H1 (cell line): ENCODE results near the gene LEUTX. TPM values are rescaled to one million over a fixed set of nuclear protein-coding genes. Genes with fewer than 3 reads are reported as not detected.

Experiments used
- CTCF ChIA-PET: fragments of 300-600 bp; sonication (Branson Sonifier 250); formaldehyde crosslinking; loops from one replicate; lab custom pipeline; 2021; ENCODE audit not compliant: partially characterized antibody; lab: Charles Lee
- POLR2A ChIA-PET: fragments of 300-600 bp; sonication (Branson Sonifier 250); formaldehyde crosslinking; loops from one replicate; lab custom pipeline; 2021; ENCODE audit warnings: inconsistent platforms; ENCODE audit not compliant: partially characterized antibody; lab: Charles Lee
- DNase-seq, 2 experiments: peaks; one replicate each; pipeline versions ENCODE4 v3.0.0 to v3.0.0-alpha.2; 2010 to 2022; ENCODE audit warnings: low spot score in 2 of 2, low read depth in 1 of 2, mixed read lengths in 1 of 2
- FAIRE-seq: peaks from 2 replicates; lab custom pipeline; 2011; peaks lifted over from hg19 to GRCh38; lab: Jason Lieb, UNC
- H2AFZ ChIP-seq: 2 replicates; pipeline ENCODE4 v1.8.1; 2012; ENCODE audit warnings: low read length, inconsistent platforms
- H2AK5ac ChIP-seq: 2 replicates; pipeline ENCODE4 v1.6.1; 2013; ENCODE audit warnings: low read depth, low read length
- H2BK120ac ChIP-seq: replicated peaks from 2 replicates; pipeline ENCODE3; 2013; ENCODE audit warnings: low read depth, low read length, inconsistent platforms
- H2BK12ac ChIP-seq: 2 replicates; pipeline ENCODE4 v1.6.1; 2013; ENCODE audit warnings: low read depth, low read length
- H2BK15ac ChIP-seq: 2 replicates; pipeline ENCODE4 v1.6.1; 2013; ENCODE audit warnings: low read length
- H2BK20ac ChIP-seq: 2 replicates; pipeline ENCODE4 v1.6.1; 2013; ENCODE audit warnings: low read length
- H2BK5ac ChIP-seq: 2 replicates; pipeline ENCODE4 v1.6.1; 2013; ENCODE audit warnings: low read depth, low read length
- H3K14ac ChIP-seq: 2 replicates; pipeline ENCODE4 v1.6.1; 2013; ENCODE audit warnings: inconsistent platforms; ENCODE audit not compliant: insufficient read length
- H3K18ac ChIP-seq: 2 replicates; pipeline ENCODE4 v1.6.1; 2013; ENCODE audit warnings: low read length; ENCODE audit errors: extremely low read depth
- H3K23ac ChIP-seq: 2 replicates; pipeline ENCODE4 v1.6.1; 2013; ENCODE audit warnings: inconsistent platforms; ENCODE audit not compliant: insufficient read length
- H3K23me2 ChIP-seq: 2 replicates; pipeline ENCODE4 v1.6.1; 2013; ENCODE audit warnings: low read depth, low read length
- H3K27ac ChIP-seq: 2 replicates; pipeline ENCODE4 v1.6.1; 2011; ENCODE audit warnings: low read depth, low read length, inconsistent platforms
- H3K27me3 ChIP-seq, 4 experiments: replicated peaks in 1 of 4; 1 replicate in 1 of 4; 2 replicates in 3 of 4; pipeline versions ENCODE4 v1.6.1 to v1.8.1; 2011 to 2013; ENCODE audit warnings: low read length in 3 of 4, mild to moderate bottlenecking in 3 of 4, inconsistent platforms in 2 of 4, mixed read lengths in 2 of 4, moderate library complexity in 1 of 4; ENCODE audit not compliant: control insufficient read depth in 3 of 4, insufficient read depth in 3 of 4; ENCODE audit errors: extremely low read depth in 1 of 4
- H3K36me3 ChIP-seq, 4 experiments: 2 replicates each; pipeline versions ENCODE4 v1.6.1 to v1.8.1; 2011 to 2013; ENCODE audit warnings: mild to moderate bottlenecking in 4 of 4, low read length in 3 of 4, moderate library complexity in 2 of 4, control low read depth in 1 of 4, inconsistent platforms in 1 of 4; ENCODE audit not compliant: insufficient read depth in 4 of 4, control insufficient read depth in 2 of 4
- H3K4ac ChIP-seq: replicated peaks from 2 replicates; pipeline ENCODE3; 2013; ENCODE audit warnings: low read length, low read depth, mixed read lengths, inconsistent platforms; ENCODE audit not compliant: insufficient read length
- H3K4me1 ChIP-seq, 4 experiments: replicated peaks in 1 of 4; 1 replicate in 1 of 4; 2 replicates in 3 of 4; pipeline versions ENCODE4 v1.6.1 to v1.8.1; 2011 to 2013; ENCODE audit warnings: low read length in 3 of 4, inconsistent platforms in 2 of 4, mixed read lengths in 1 of 4; ENCODE audit not compliant: insufficient read depth in 4 of 4, control insufficient read depth in 3 of 4
- H3K4me2 ChIP-seq, 2 experiments: 2 replicates each; pipeline versions ENCODE4 v1.6.1 to v1.8.1; 2011 to 2013; ENCODE audit warnings: low read depth in 2 of 2, low read length in 2 of 2, control low read depth in 1 of 2, inconsistent platforms in 1 of 2, mild to moderate bottlenecking in 1 of 2; ENCODE audit not compliant: insufficient read depth in 1 of 2
- H3K4me3 ChIP-seq, 4 experiments: fragments of 200-600, 300-600 bp in 1 of 4; sonication (generic), shearing (Covaris generic), sonication (Bioruptor Twin) in 1 of 4; 2 replicates each; pipeline versions ENCODE4 v1.5.1 to v1.8.1; 2011 to 2016; ENCODE audit warnings: low read length in 4 of 4, low read depth in 3 of 4, control low read depth in 2 of 4, inconsistent platforms in 2 of 4, mild to moderate bottlenecking in 2 of 4, mixed read lengths in 1 of 4, moderate library complexity in 1 of 4; ENCODE audit not compliant: insufficient read depth in 2 of 4; ENCODE audit errors: extremely low read depth in 1 of 4
- H3K56ac ChIP-seq: replicated peaks from 2 replicates; pipeline ENCODE3; 2013; ENCODE audit warnings: low read depth, mild to moderate bottlenecking, mixed read lengths, low read length, inconsistent platforms; ENCODE audit not compliant: insufficient read length
- H3K79me1 ChIP-seq: 2 replicates; pipeline ENCODE4 v1.6.1; 2013; ENCODE audit warnings: low read depth, low read length, control low read depth
- H3K79me2 ChIP-seq, 2 experiments: 2 replicates each; pipeline versions ENCODE4 v1.6.1 to v1.8.1; 2012 to 2013; ENCODE audit warnings: low read length in 2 of 2, mild to moderate bottlenecking in 2 of 2, inconsistent platforms in 1 of 2; ENCODE audit not compliant: insufficient read depth in 2 of 2, control insufficient read depth in 1 of 2
- H3K9ac ChIP-seq, 4 experiments: replicated peaks in 1 of 4; 1 replicate in 1 of 4; 2 replicates in 3 of 4; pipeline versions ENCODE4 v1.6.1 to v1.8.1; 2011 to 2013; ENCODE audit warnings: low read depth in 3 of 4, low read length in 3 of 4, control low read depth in 2 of 4, mild to moderate bottlenecking in 2 of 4, moderate library complexity in 2 of 4, inconsistent platforms in 1 of 4; ENCODE audit errors: extremely low read depth in 1 of 4
- H3K9me3 ChIP-seq, 2 experiments: 2 replicates each; pipeline versions ENCODE4 v1.6.1 to v1.8.1; 2012 to 2013; ENCODE audit warnings: mild to moderate bottlenecking in 2 of 2, moderate library complexity in 2 of 2, control low read depth in 1 of 2, inconsistent platforms in 1 of 2, low read depth in 1 of 2, low read length in 1 of 2, mixed read lengths in 1 of 2; ENCODE audit not compliant: insufficient read depth in 2 of 2
- H4K20me1 ChIP-seq, 2 experiments: replicated peaks in 1 of 2; 2 replicates each; pipeline versions ENCODE3 to v1.8.1; 2011 to 2013; ENCODE audit warnings: inconsistent platforms in 2 of 2, low read length in 2 of 2, mild to moderate bottlenecking in 1 of 2; ENCODE audit not compliant: insufficient read depth in 2 of 2, control insufficient read depth in 1 of 2
- H4K5ac ChIP-seq: 2 replicates; pipeline ENCODE4 v1.6.1; 2013; ENCODE audit warnings: low read length, low read depth, mixed read lengths, inconsistent platforms; ENCODE audit not compliant: insufficient read length
- H4K8ac ChIP-seq: 2 replicates; pipeline ENCODE4 v1.8.0; 2013; ENCODE audit warnings: mild to moderate bottlenecking, moderate library complexity, low read length, inconsistent platforms; ENCODE audit not compliant: insufficient read depth; ENCODE audit errors: extremely low read depth
- H4K91ac ChIP-seq: replicated peaks from 2 replicates; pipeline ENCODE3; 2013; ENCODE audit warnings: low read length, mixed read lengths, inconsistent platforms; ENCODE audit not compliant: insufficient read length
- JUND ChIP-seq: IDR thresholded peaks from 2 replicates; pipeline ENCODE4 v1.6.1; 2011; ENCODE audit warnings: mild to moderate bottlenecking, improper control_type of control experiment, low read length
- WGBS, 2 experiments: shearing (Covaris generic) in 1 of 2; methylation state at CpG; one replicate each; pipeline versions ENCODE4 v1.1.6 to v1.1.7; 2013 to 2015; ENCODE audit warnings: low lambda C conversion rate in 2 of 2, mixed read lengths in 2 of 2, inconsistent platforms in 1 of 2, low coverage in 1 of 2, missing lambda C conversion rate in 1 of 2; ENCODE audit not compliant: insufficient replicate concordance in 2 of 2, insufficient coverage in 1 of 2, insufficient read length in 1 of 2; ENCODE audit errors: extremely low coverage in 1 of 2, missing lambda C conversion rate in 1 of 2; 5-methylcytosine and 5-hydroxymethylcytosine counted together
- polyA plus RNA-seq, 7 experiments: library from polyadenylated mRNA; depleted of rRNA in 3 of 7; stranded (reverse) in 5 of 7; unstranded in 2 of 7; fragments of >200 nt in 5 of 7; fragments of 200-250 nt in 2 of 7; gene quantifications; 1 replicate in 5 of 7; 2 replicates in 1 of 7; 4 replicates in 1 of 7; pipeline versions ENCODE4 v1.2.1 to v1.2.3, GENCODE V29; 2011 to 2013; ENCODE audit warnings: missing spikeins in 2 of 7, mixed read lengths in 2 of 7
- total RNA-seq: library from RNA; stranded (reverse); fragmentation: NEBNext Ultra II Directional; extraction: Animal tissue kit (Norgen Biotek cat#: 25700); gene quantifications from 2 replicates; pipeline ENCODE4 v1.2.1, GENCODE V29; 2021

LEUTX gene
- total and polyA plus RNA-seq, 2 of the 8 experiments (the other 6 are each of a cell fraction or from before 2014, with no cell fraction given): not detected

GRCh38 chr19:39795001-39795400 is 16.3 kb downstream of the LEUTX start:
- no peak overlapping the region for H2BK12ac ChIP-seq
- no peak for FAIRE-seq
- 87% methylated on average over 5 of the region's 5 CpGs; no CpG with 5 or more reads in 1 of the 2 experiments for WGBS, 2 experiments

More at GRCh38 chr19:39795001-39795400, 16.3 kb downstream of the LEUTX start:
- POLR2A ChIA-PET: interaction anchor here (1.8 to 2.1 kb wide), 3 partner anchors 10 to 51 kb away, joined by 7 to 10 read pairs (median 8); partner anchors contain the start of genes DYRK1B and FBL
- Histone ChIP-seq H3K56ac (no peak overlapping the region), H2AK5ac (no peak overlapping the region), H3K79me2 (no peaks in the 10 kb centered on the region), H3K14ac (no peak overlapping the region), H4K20me1 (no peaks in the 10 kb centered on the region), H3K27ac (no peak overlapping the region), H2BK15ac (no peak overlapping the region), H2BK120ac (no peak overlapping the region), H3K18ac (no peak overlapping the region), H2AFZ (no peak overlapping the region), H3K36me3 (no peaks in the 10 kb centered on the region), H3K4me1 (peaks cover 2 to 10% (median 5%) of the 10 kb centered on the region in 4 experiments; a peak in 4 of 7 replicates), H2BK20ac (no peak overlapping the region)
- no peak for TF ChIP-seq JUND
- TF ChIP-seq, all 59 proteins: peak for 0
- no peak overlapping the region for H3K4me2 ChIP-seq
- H3K9ac ChIP-seq: no peak overlapping the region
- no peaks in the 10 kb centered on the region for H3K23me2 ChIP-seq
- no peak overlapping the region for H3K23ac ChIP-seq
- H4K91ac ChIP-seq: no peak overlapping the region
- H3K79me1 ChIP-seq: no peaks in the 10 kb centered on the region
- H4K8ac ChIP-seq: no peak overlapping the region
- CTCF ChIA-PET: interaction anchor here (0.8 to 5.4 kb wide), 7 partner anchors 10 to 84 kb away, joined by 3 to 75 read pairs (median 5); partner anchors contain the start of gene DYRK1B
- no peak overlapping the region for H4K5ac ChIP-seq
- H3K9me3 ChIP-seq: no peaks in the 10 kb centered on the region
- no peak overlapping the region for H3K4ac ChIP-seq
- DNase-seq: no peak
- H3K4me3 ChIP-seq: no peak overlapping the region
- H2BK5ac ChIP-seq: no peak overlapping the region
- H3K27me3 ChIP-seq: no peaks in the 10 kb centered on the region
